ENCODE measurements around the gene BICD2. TPM values are rescaled to one million over a fixed set of nuclear protein-coding genes. Genes with fewer than 3 reads are reported as not detected.

The BICD2 gene
- 43.8 and 50.5 TPM in 2 replicates for total RNA-seq

GRCh38 chr9:92764381-92764987 is at the start of gene BICD2:
Gene BICD2, minus strand, starts transcription at chr9:92764833. Its CDS starts 89 bp downstream, at chr9:92764744.

GRCh38 chr9:92669890-92670708 is 94.5 kb downstream of the BICD2 start, which contains the start of gene IPPK:
Gene IPPK, minus strand, starts transcription at chr9:92670131. Its CDS starts 143 bp downstream, at chr9:92669988.

Other genes starting within 250 kb of the BICD2 start
- gene ECM2, start 228.8 kb downstream of the BICD2 start, total RNA-seq = 0.07 and 0.27 TPM in 2 replicates
- gene IPPK, start 94.7 kb downstream of the BICD2 start, total RNA-seq = 16.1 and 19.3 TPM in 2 replicates
- 15.0 and 15.9 TPM in 2 replicates for gene ZNF484, start 113.2 kb upstream of the BICD2 start, total RNA-seq
- gene FGD3, start 182.7 kb upstream of the BICD2 start, total RNA-seq = not detected in 2 replicates

Measured in thoracic aorta endothelial cell (primary cell).